Endothelial cell (in vitro differentiated cells): ENCODE data around the gene KDM4F. TPM values are rescaled to one million over a fixed set of nuclear protein-coding genes. Genes with fewer than 3 reads are reported as not detected.
"Not testable (repeated sequence)": the region's sequence is repeated elsewhere in the genome, so short reads cannot be mapped to it uniquely, and the experiment has no call there.

Experiments used
- DNase-seq: peaks from one replicate; pipeline ENCODE4 v3.0.0; 2021; ENCODE audit warnings: low spot score
- H3K27ac Mint-ChIP-seq: one replicate; pipeline ENCODE4 v1.8.0; 2021; ENCODE audit warnings: mixed read lengths, inconsistent platforms; ENCODE audit not compliant: unreplicated experiment
- H3K27me3 Mint-ChIP-seq: one replicate; pipeline ENCODE4 v1.8.0; 2021; ENCODE audit warnings: mild to moderate bottlenecking, moderate library complexity, mixed read lengths, inconsistent platforms; ENCODE audit not compliant: unreplicated experiment
- H3K36me3 Mint-ChIP-seq: one replicate; pipeline ENCODE4 v1.8.0; 2021; ENCODE audit warnings: mild to moderate bottlenecking, low read depth, mixed read lengths, inconsistent platforms; ENCODE audit not compliant: unreplicated experiment
- H3K4me1 Mint-ChIP-seq: one replicate; pipeline ENCODE4 v1.8.0; 2021; ENCODE audit warnings: mild to moderate bottlenecking, mixed read lengths, inconsistent platforms; ENCODE audit not compliant: unreplicated experiment
- H3K4me3 Mint-ChIP-seq: one replicate; pipeline ENCODE4 v1.8.0; 2021; ENCODE audit warnings: mild to moderate bottlenecking, mixed read lengths, inconsistent platforms; ENCODE audit not compliant: unreplicated experiment
- H3K9me3 Mint-ChIP-seq: one replicate; pipeline ENCODE4 v1.8.0; 2021; ENCODE audit warnings: mixed read lengths, inconsistent platforms; ENCODE audit not compliant: unreplicated experiment
- CTCF ChIP-seq: fragments of 200-600 bp; sonication (generic); IDR thresholded peaks from one replicate; pipeline ENCODE4 v1.5.0; 2021; ENCODE audit warnings: antibody characterized with exemption; ENCODE audit not compliant: unreplicated experiment
- long read RNA-seq: library from polyadenylated mRNA; unstranded; transcript quantifications from one replicate; pipeline ENCODE4 v2.0.0, GENCODE V29; 2020; ENCODE audit not compliant: unreplicated experiment
- total RNA-seq: library from RNA; stranded (reverse); fragmentation: NEBNext Ultra II Directional; extraction: Animal tissue kit (Norgen Biotek cat#: 25700); gene quantifications from one replicate; pipeline ENCODE4 v1.2.1, GENCODE V29; 2021; ENCODE audit not compliant: unreplicated experiment

The KDM4F gene
- total RNA-seq, result not detected
- long read RNA-seq, result 0 reads

- not testable (repeated sequence) for H3K4me1 Mint-ChIP-seq, H3K9me3 Mint-ChIP-seq, DNase-seq, H3K4me3 Mint-ChIP-seq, H3K27ac Mint-ChIP-seq, H3K36me3 Mint-ChIP-seq, H3K27me3 Mint-ChIP-seq
Measured at GRCh38 chr11:95049122-95049521, at the start of gene KDM4F. Gene KDM4F (plus strand): TSS chr11:95049422.

- TF ChIP-seq CTCF, result no peak
- Mint-ChIP-seq H3K9me3 (no peaks in the 10 kb centered on the region), H3K36me3 (no peaks in the 10 kb centered on the region), H3K27me3 (peaks cover 4% of the 10 kb centered on the region), H3K27ac (no peak overlapping the region), H3K4me1 (no peaks in the 10 kb centered on the region), H3K4me3 (no peak overlapping the region)
- DNase-seq, result no peak
Measured at GRCh38 chr11:95003716-95004115, 45.5 kb upstream of the KDM4F start.

- no peak overlapping the region for H3K4me3 Mint-ChIP-seq
- H3K27me3 Mint-ChIP-seq, result peaks cover 4% of the 10 kb centered on the region
- no peaks in the 10 kb centered on the region for H3K9me3 Mint-ChIP-seq
- no peaks in the 10 kb centered on the region for H3K36me3 Mint-ChIP-seq
- H3K4me1 Mint-ChIP-seq, result no peaks in the 10 kb centered on the region
- no peak overlapping the region for H3K27ac Mint-ChIP-seq
- DNase-seq, result no peak
- no peak for TF ChIP-seq CTCF
Measured at GRCh38 chr11:95005642-95006041, 43.6 kb upstream of the KDM4F start.

- Mint-ChIP-seq H3K27me3 (peaks cover 3% of the 10 kb centered on the region), H3K9me3 (no peaks in the 10 kb centered on the region), H3K4me3 (no peak overlapping the region), H3K36me3 (no peaks in the 10 kb centered on the region), H3K27ac (no peak overlapping the region), H3K4me1 (no peaks in the 10 kb centered on the region)
- DNase-seq, result no peak
- TF ChIP-seq CTCF, result no peak
Measured at GRCh38 chr11:95011376-95011775, 37.8 kb upstream of the KDM4F start.

- TF ChIP-seq CTCF, result no peak
- Mint-ChIP-seq H3K36me3 (no peaks in the 10 kb centered on the region), H3K9me3 (no peaks in the 10 kb centered on the region), H3K27ac (no peak overlapping the region), H3K27me3 (peaks cover 1% of the 10 kb centered on the region), H3K4me1 (no peaks in the 10 kb centered on the region), H3K4me3 (no peak overlapping the region)
- no peak for DNase-seq
Measured at GRCh38 chr11:95014184-95014821, 34.9 kb upstream of the KDM4F start.
